CD14-positive monocyte (primary cell): ENCODE data around the gene RTL10. TPM values are rescaled to one million over a fixed set of nuclear protein-coding genes. Genes with fewer than 3 reads are reported as not detected.

Experiments
- DNase-seq, 3 donors: peaks; one replicate each; pipeline ENCODE4 v3.0.0-alpha.2; 2011 to 2022
- H2AFZ ChIP-seq: 2 replicates; pipeline ENCODE4 v1.6.0; 2012; ENCODE audit warnings: mild to moderate bottlenecking, low read depth, low read length, inconsistent platforms; ENCODE audit not compliant: insufficient read depth, poor library complexity, severe bottlenecking
- H3K27ac ChIP-seq, 2 donors: 1 replicate in 1 of 2; 2 replicates in 1 of 2; pipeline ENCODE4 v1.5.1; 2012 to 2013; ENCODE audit warnings: low read length in 2 of 2, control low read depth in 1 of 2, inconsistent platforms in 1 of 2, low read depth in 1 of 2, mild to moderate bottlenecking in 1 of 2
- H3K27me3 ChIP-seq, 2 donors: one replicate each; pipeline versions ENCODE4 v1.6.0 to v1.6.1; 2011 to 2013; ENCODE audit warnings: low read length in 2 of 2; ENCODE audit not compliant: control insufficient read depth in 2 of 2, insufficient read depth in 2 of 2
- H3K36me3 ChIP-seq, 2 donors: replicated peaks in 1 of 2; 1 replicate in 1 of 2; 2 replicates in 1 of 2; pipeline versions ENCODE4 v1.5.1 to v1.6.1; 2012 to 2013; ENCODE audit warnings: low read length in 2 of 2, control low read depth in 1 of 2, inconsistent platforms in 1 of 2, mild to moderate bottlenecking in 1 of 2; ENCODE audit not compliant: insufficient read depth in 2 of 2, control insufficient read depth in 1 of 2
- H3K4me1 ChIP-seq, 2 donors: 1 replicate in 1 of 2; 2 replicates in 1 of 2; pipeline versions ENCODE4 v1.5.1 to v1.6.1; 2012 to 2013; ENCODE audit warnings: low read length in 2 of 2, control low read depth in 1 of 2, inconsistent platforms in 1 of 2, mild to moderate bottlenecking in 1 of 2, moderate library complexity in 1 of 2; ENCODE audit not compliant: insufficient read depth in 2 of 2, control insufficient read depth in 1 of 2
- H3K4me2 ChIP-seq: replicated peaks from 2 replicates; pipeline ENCODE3; 2012; ENCODE audit warnings: low read length, moderate library complexity, mild to moderate bottlenecking; ENCODE audit not compliant: poor library complexity, severe bottlenecking; ENCODE audit errors: extremely low read depth
- H3K4me3 ChIP-seq, 3 experiments: fragments of 200-600 bp in 1 of 3; sonication (generic) in 1 of 3; replicated peaks in 1 of 3; 1 replicate in 2 of 3; 2 replicates in 1 of 3; pipeline ENCODE4 v1.5.1; 2011 to 2013; ENCODE audit warnings: low read length in 3 of 3, mild to moderate bottlenecking in 3 of 3, control low read depth in 2 of 3, low read depth in 2 of 3, inconsistent platforms in 1 of 3, moderate library complexity in 1 of 3
- H3K79me2 ChIP-seq: 2 replicates; pipeline ENCODE4 v1.6.0; 2012; ENCODE audit warnings: mild to moderate bottlenecking, control low read depth, inconsistent platforms, low read length, moderate library complexity; ENCODE audit not compliant: insufficient read depth
- H3K9ac ChIP-seq: 2 replicates; pipeline ENCODE4 v1.6.0; 2017; ENCODE audit warnings: low read length, mild to moderate bottlenecking; ENCODE audit not compliant: insufficient read depth, poor library complexity, severe bottlenecking
- H3K9me3 ChIP-seq, 2 donors: replicated peaks in 1 of 2; 1 replicate in 1 of 2; 2 replicates in 1 of 2; pipeline versions ENCODE4 v1.5.1 to v1.6.1; 2012 to 2013; ENCODE audit warnings: low read length in 2 of 2, control low read depth in 1 of 2; ENCODE audit not compliant: control insufficient read depth in 1 of 2, insufficient read depth in 1 of 2
- H4K20me1 ChIP-seq: 2 replicates; pipeline ENCODE4 v1.6.0; 2012; ENCODE audit warnings: mild to moderate bottlenecking, low read length, control low read depth, moderate library complexity; ENCODE audit not compliant: insufficient read depth
- H3K27ac Mint-ChIP-seq, 7 donors: one replicate each; pipeline ENCODE4 v1.8.0; 2020; ENCODE audit warnings: mild to moderate bottlenecking in 7 of 7, mixed read lengths in 7 of 7, moderate library complexity in 6 of 7, inconsistent platforms in 2 of 7
- H3K27me3 Mint-ChIP-seq, 3 donors: one replicate each; pipeline ENCODE4 v1.8.0; 2021 to 2022; ENCODE audit warnings: low read depth in 3 of 3, mild to moderate bottlenecking in 3 of 3, mixed read lengths in 3 of 3, moderate library complexity in 3 of 3, inconsistent platforms in 1 of 3
- H3K36me3 Mint-ChIP-seq, 2 donors: one replicate each; pipeline ENCODE4 v1.8.0; 2020; ENCODE audit warnings: mixed read lengths in 2 of 2, inconsistent platforms in 1 of 2, mild to moderate bottlenecking in 1 of 2
- H3K4me1 Mint-ChIP-seq: one replicate; pipeline ENCODE4 v1.8.0; 2020; ENCODE audit warnings: mild to moderate bottlenecking, mixed read lengths
- H3K4me3 Mint-ChIP-seq, 2 donors: one replicate each; pipeline ENCODE4 v1.8.0; 2020; ENCODE audit warnings: mild to moderate bottlenecking in 2 of 2, mixed read lengths in 2 of 2, moderate library complexity in 1 of 2
- H3K9me3 Mint-ChIP-seq, 7 donors: one replicate each; pipeline ENCODE4 v1.8.0; 2020 to 2022; ENCODE audit warnings: mixed read lengths in 7 of 7, mild to moderate bottlenecking in 6 of 7, moderate library complexity in 6 of 7, inconsistent platforms in 2 of 7
- CTCF ChIP-seq: fragments of 200-600 bp; IDR thresholded peaks from one replicate; pipeline ENCODE4 v1.8.0; 2022; ENCODE audit warnings: antibody characterized with exemption, mild to moderate bottlenecking
- WGBS: methylation state at CpG from one replicate; pipeline ENCODE4 v1.1.5; 2013; ENCODE audit warnings: missing lambda C conversion rate; ENCODE audit not compliant: insufficient coverage; 5-methylcytosine and 5-hydroxymethylcytosine counted together
- intact Hi-C, 2 donors: fragments of 100-400 bp; cut with micrococcal nuclease; formaldehyde crosslinking; loops; one replicate each; pipeline versions ENCODE4 v1.15.0 to v1.15.1; 2023
- polyA plus RNA-seq, 3 donors: library from polyadenylated mRNA; depleted of rRNA in 1 of 3; unstranded in 2 of 3; stranded (reverse) in 1 of 3; fragments of 300-500 nt in 2 of 3; fragments of >200 nt in 1 of 3; fragmentation: Illumina TruSeq in 2 of 3; gene quantifications; 1 replicate in 2 of 3; 2 replicates in 1 of 3; pipeline ENCODE4 v1.2.3, GENCODE V29; 2012 to 2021

Gene RTL10
- polyA plus RNA-seq, 3 donors, result 1.4 to 6.5 (median 1.5) TPM

- WGBS, result 95% methylated on average over 19 of the region's 19 CpGs
- DNase-seq, result no peak
- H3K4me1 Mint-ChIP-seq, result no peaks in the 10 kb centered on the region
These were observed 16.6 kb upstream of the RTL10 start for GRCh38 chr22:19871023-19871844.

More at GRCh38 chr22:19871023-19871844, 16.6 kb upstream of the RTL10 start:
- Histone ChIP-seq H3K4me1 (no peaks in the 10 kb centered on the region), H3K27ac (no peak overlapping the region), H3K4me2 (no peak overlapping the region), H3K79me2 (no peaks in the 10 kb centered on the region), H3K4me3 (no peak overlapping the region), H3K27me3 (no peaks in the 10 kb centered on the region), H3K9me3 (no peaks in the 10 kb centered on the region), H2AFZ (no peak overlapping the region), H3K36me3 (peaks cover 5 to 25% of the 10 kb centered on the region in 2 donors), H3K9ac (no peak overlapping the region), H4K20me1 (no peaks in the 10 kb centered on the region)
- Mint-ChIP-seq H3K36me3 (peaks cover 0 to 10% of the 10 kb centered on the region in 2 donors), H3K27me3 (peaks cover 0 to 2% (median 0%) of the 10 kb centered on the region in 3 donors), H3K4me3 (no peak overlapping the region), H3K9me3 (no peaks in the 10 kb centered on the region), H3K27ac (no peak overlapping the region)
- intact Hi-C loops, result no loop called here
- no peak for TF ChIP-seq CTCF
